Astrocyte (in vitro differentiated cells and primary cell): ENCODE results near the gene TMEM151A.

ENCODE experiments used
- EZH2 ChIP-seq: IDR thresholded peaks from 2 replicates; pipeline ENCODE4 v1.6.1; 2012; ENCODE audit warnings: mild to moderate bottlenecking, low read length, inconsistent platforms; ENCODE audit not compliant: insufficient read depth
- TF ChIP-seq, protein P1 (sequence below): IDR thresholded peaks from 2 replicates; pipeline ENCODE4 v1.5.1; 2011; ENCODE audit warnings: low read depth, mild to moderate bottlenecking, inconsistent platforms, low read length, moderate library complexity; ENCODE audit not compliant: insufficient read depth

DNA sequence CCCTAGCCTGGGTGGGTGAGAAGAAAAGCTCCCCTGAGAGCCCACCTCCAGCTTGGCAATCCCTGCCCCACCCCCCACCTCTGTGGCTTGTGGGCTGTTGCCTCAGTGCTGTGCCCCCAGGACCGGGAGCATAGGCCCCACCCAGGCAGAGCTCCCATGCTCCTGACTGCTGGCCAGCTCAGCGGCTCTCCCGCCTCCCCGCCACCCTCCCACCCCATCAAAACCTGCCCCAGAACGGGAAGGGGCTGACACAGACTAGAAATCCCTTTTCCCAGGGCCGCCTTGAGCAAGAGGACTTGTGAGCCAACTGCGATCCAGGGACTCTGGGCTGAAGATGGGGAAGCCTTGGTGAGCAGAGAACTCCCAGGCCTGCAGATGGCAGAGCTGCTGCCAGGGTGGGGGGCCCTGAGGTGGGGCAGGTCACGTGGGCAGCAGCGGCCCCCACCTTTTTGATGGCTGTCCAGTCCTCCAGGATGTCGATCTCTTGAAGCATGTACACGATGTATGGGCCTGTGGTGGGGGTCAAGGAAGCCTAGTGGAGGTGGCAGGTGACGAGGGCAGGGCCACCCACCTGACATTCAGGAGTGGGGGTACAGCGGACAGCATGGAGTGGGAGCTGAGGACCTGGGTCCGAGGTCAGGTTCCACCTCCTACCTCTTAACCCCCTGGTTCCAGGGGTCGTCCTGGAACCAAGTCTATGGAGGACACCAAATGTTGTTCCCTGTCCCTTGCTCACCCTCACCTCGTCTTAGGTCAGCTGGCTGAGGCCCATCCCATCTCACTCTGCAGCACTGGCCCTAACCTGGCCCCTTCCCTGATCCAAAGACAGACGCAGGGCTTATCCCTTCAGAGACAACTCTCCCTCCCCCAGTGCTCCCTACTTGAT is 46.8 kb downstream of the TMEM151A start:
- TF ChIP-seq, protein P1, sequence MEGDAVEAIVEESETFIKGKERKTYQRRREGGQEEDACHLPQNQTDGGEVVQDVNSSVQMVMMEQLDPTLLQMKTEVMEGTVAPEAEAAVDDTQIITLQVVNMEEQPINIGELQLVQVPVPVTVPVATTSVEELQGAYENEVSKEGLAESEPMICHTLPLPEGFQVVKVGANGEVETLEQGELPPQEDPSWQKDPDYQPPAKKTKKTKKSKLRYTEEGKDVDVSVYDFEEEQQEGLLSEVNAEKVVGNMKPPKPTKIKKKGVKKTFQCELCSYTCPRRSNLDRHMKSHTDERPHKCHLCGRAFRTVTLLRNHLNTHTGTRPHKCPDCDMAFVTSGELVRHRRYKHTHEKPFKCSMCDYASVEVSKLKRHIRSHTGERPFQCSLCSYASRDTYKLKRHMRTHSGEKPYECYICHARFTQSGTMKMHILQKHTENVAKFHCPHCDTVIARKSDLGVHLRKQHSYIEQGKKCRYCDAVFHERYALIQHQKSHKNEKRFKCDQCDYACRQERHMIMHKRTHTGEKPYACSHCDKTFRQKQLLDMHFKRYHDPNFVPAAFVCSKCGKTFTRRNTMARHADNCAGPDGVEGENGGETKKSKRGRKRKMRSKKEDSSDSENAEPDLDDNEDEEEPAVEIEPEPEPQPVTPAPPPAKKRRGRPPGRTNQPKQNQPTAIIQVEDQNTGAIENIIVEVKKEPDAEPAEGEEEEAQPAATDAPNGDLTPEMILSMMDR, result no peak
- TF ChIP-seq EZH2, result no peak
